HG03280 (cell line): ENCODE data around the gene CD2.

Experiments used
- ATAC-seq: cut with Tn5 transposase; IDR thresholded peaks from one replicate; pipeline ENCODE4 v1.9.1; 2021; ENCODE audit warnings: mild to moderate bottlenecking, moderate library complexity; ENCODE audit not compliant: unreplicated experiment

The CD2 gene

GRCh38 chr1:116754198-116754977, at the start of gene CD2:
CD2 (plus strand) TSS chr1:116754430; CDS start chr1:116754493, 63 bp downstream.
- no peak for ATAC-seq

- ATAC-seq = no peak
Observed at GRCh38 chr1:116706123-116706522, 48.1 kb upstream of the CD2 start.

- ATAC-seq = no peak
Observed at GRCh38 chr1:116706841-116707240, 47.4 kb upstream of the CD2 start.

GRCh38 chr1:116708255-116708900, 45.9 kb upstream of the CD2 start:
- ATAC-seq = no peak

GRCh38 chr1:116709666-116710167, 44.5 kb upstream of the CD2 start:
- no peak for ATAC-seq

- no peak for ATAC-seq
Observed at GRCh38 chr1:116710420-116711262, 43.6 kb upstream of the CD2 start.

GRCh38 chr1:116711263-116711840, 42.9 kb upstream of the CD2 start:
- no peak for ATAC-seq

GRCh38 chr1:116712510-116712909, 41.7 kb upstream of the CD2 start:
- ATAC-seq = no peak

- ATAC-seq = no peak
Observed at GRCh38 chr1:116713474-116713873, 40.8 kb upstream of the CD2 start.

GRCh38 chr1:116716391-116716790, 37.8 kb upstream of the CD2 start:
- ATAC-seq = no peak

- ATAC-seq = no peak
Observed at GRCh38 chr1:116717318-116717717, 36.9 kb upstream of the CD2 start.

GRCh38 chr1:116720364-116721038, 33.7 kb upstream of the CD2 start:
- ATAC-seq = no peak

GRCh38 chr1:116721039-116721405, 33.2 kb upstream of the CD2 start:
- ATAC-seq = no peak

GRCh38 chr1:116721451-116722007, 32.7 kb upstream of the CD2 start:
- ATAC-seq = no peak

- no peak for ATAC-seq
Observed at GRCh38 chr1:116722016-116722838, 32.0 kb upstream of the CD2 start.

GRCh38 chr1:116724765-116725375, 29.4 kb upstream of the CD2 start:
- ATAC-seq = no peak

GRCh38 chr1:116725798-116726197, 28.4 kb upstream of the CD2 start:
- ATAC-seq = no peak

- no peak for ATAC-seq
Observed at GRCh38 chr1:116726872-116727820, 27.1 kb upstream of the CD2 start.
